Gastrocnemius medialis (tissue), 4 donors: ENCODE results near the gene ZFP91. TPM values are rescaled to one million over a fixed set of nuclear protein-coding genes. Genes with fewer than 3 reads are reported as not detected.
A peak's percentile ranks its signal among the peaks of the same experiment; 100 is the strongest.

Experiments
- ATAC-seq, 2 donors: fragments of 150-250 bp; one replicate each; pipeline ENCODE4 v1.9.1; 2016
- DNase-seq, 2 donors: peaks; one replicate each; pipeline ENCODE4 v3.0.0-alpha.2; 2019
- H3K27ac ChIP-seq, 4 donors: fragments of 200-600 bp; sonication (generic); 1 replicate in 1 of 4; 2 replicates in 3 of 4; pipeline ENCODE4 v1.5.1; 2016 to 2018; ENCODE audit warnings: mild to moderate bottlenecking in 2 of 4, moderate library complexity in 1 of 4
- H3K27me3 ChIP-seq, 3 donors: fragments of 200-600 bp; sonication (generic) in 2 of 3; 1 replicate in 1 of 3; 2 replicates in 2 of 3; pipeline versions ENCODE4 v1.5.1 to v1.6.0; 2016 to 2019; ENCODE audit warnings: mild to moderate bottlenecking in 1 of 3, moderate library complexity in 1 of 3
- H3K36me3 ChIP-seq, 2 donors: fragments of 200-600 bp; sonication (generic) in 1 of 2; one replicate each; pipeline ENCODE4 v1.5.1; 2017 to 2018
- H3K4me1 ChIP-seq, 2 donors: fragments of 200-600 bp; sonication (generic) in 1 of 2; one replicate each; pipeline ENCODE4 v1.5.1; 2016 to 2017; ENCODE audit warnings: mild to moderate bottlenecking in 2 of 2
- H3K4me3 ChIP-seq, 4 donors: fragments of 200-600 bp; sonication (generic) in 3 of 4; 1 replicate in 1 of 4; 2 replicates in 3 of 4; pipeline ENCODE4 v1.5.1; 2016 to 2019; ENCODE audit warnings: mild to moderate bottlenecking in 2 of 4
- H3K9me3 ChIP-seq, 3 donors: fragments of 200-600 bp; sonication (generic) in 2 of 3; 1 replicate in 1 of 3; 2 replicates in 2 of 3; pipeline ENCODE4 v1.5.1; 2016 to 2019
- CTCF ChIP-seq, 5 experiments: fragments of 450-650 bp in 3 of 5; fragments of 200-600 bp in 2 of 5; sonication (generic) in 2 of 5; IDR thresholded peaks in 4 of 5; conservative IDR thresholded peaks in 1 of 5; 1 replicate in 4 of 5; 2 replicates in 1 of 5; pipeline ENCODE4 v1.5.1; 2016 to 2019; ENCODE audit warnings: antibody characterized with exemption in 5 of 5, mild to moderate bottlenecking in 3 of 5, moderate library complexity in 3 of 5
- POLR2A ChIP-seq, 2 donors: fragments of 450-650 bp; IDR thresholded peaks; one replicate each; pipeline ENCODE4 v1.6.1; 2017; ENCODE audit warnings: antibody characterized with exemption in 2 of 2, mild to moderate bottlenecking in 2 of 2, moderate library complexity in 2 of 2
- in situ Hi-C, 4 donors: fragments of 200-750 bp; cut with MboI; loops; one replicate each; pipeline versions ENCODE4 v1.15.0 to v1.8.0; 2017; ENCODE audit warnings: low sequenced_read_pairs in 4 of 4
- intact Hi-C: fragments of 100-400 bp; cut with DNase I; formaldehyde crosslinking; loops from one replicate; pipeline ENCODE4 v1.15.1; 2023; ENCODE audit warnings: low total_unique reads
- total RNA-seq, 4 donors: library from RNA; depleted of rRNA; stranded (reverse); fragments of >200 nt; gene quantifications; one replicate each; pipeline versions ENCODE4 v1.1.0 to v1.2.3, GENCODE V29; 2016

The ZFP91 gene
- total RNA-seq, 4 donors from 2014 or later: 59.0 to 94.7 (median 90.6) TPM

- Histone ChIP-seq H3K9me3 (no peaks in the 10 kb centered on the region), H3K4me3 (no peak overlapping the region), H3K27ac (no peak overlapping the region), H3K36me3 (no peaks in the 10 kb centered on the region), H3K4me1 (peaks cover 5 to 10% of the 10 kb centered on the region in 2 donors), H3K27me3 (no peaks in the 10 kb centered on the region)
- in situ Hi-C loops (loop anchor here in 1 of 4 donors (25.0 kb wide), 1 partner anchor 498 kb away; the partner anchor contains the start of gene FAM111A), intact Hi-C loops (no loop called here)
- ATAC-seq (no peak), DNase-seq (no peak)
- no peak for TF ChIP-seq POLR2A (IDR thresholded peaks at IDR 0.05)
- no peak for TF ChIP-seq CTCF (IDR thresholded peaks at IDR 0.05 in 4 of 5, conservative IDR thresholded peaks at IDR 0.05 in 1 of 5)
Measured at GRCh38 chr11:58639669-58640068, 60.8 kb downstream of the ZFP91 start.

GRCh38 chr11:58640386-58641023 lies 61.6 kb downstream of the ZFP91 start:
- Histone ChIP-seq H3K27ac (no peak overlapping the region), H3K4me1 (peaks cover 5 to 10% of the 10 kb centered on the region in 2 donors), H3K36me3 (no peaks in the 10 kb centered on the region), H3K27me3 (no peaks in the 10 kb centered on the region), H3K4me3 (no peak overlapping the region), H3K9me3 (no peaks in the 10 kb centered on the region)
- in situ Hi-C loops (loop anchor here in 1 of 4 donors (25.0 kb wide), 1 partner anchor 497 kb away; the partner anchor contains the start of gene FAM111A), intact Hi-C loops (no loop called here)
- DNase-seq (no peak), ATAC-seq (peak; percentile 27 to 50)
- no peak for TF ChIP-seq POLR2A (IDR thresholded peaks at IDR 0.05)
- no peak for TF ChIP-seq CTCF (IDR thresholded peaks at IDR 0.05 in 4 of 5, conservative IDR thresholded peaks at IDR 0.05 in 1 of 5)

- ATAC-seq (no peak), DNase-seq (no peak)
- Histone ChIP-seq H3K4me1 (peaks cover 5 to 10% of the 10 kb centered on the region in 2 donors), H3K4me3 (no peak overlapping the region), H3K27ac (no peak overlapping the region), H3K9me3 (no peaks in the 10 kb centered on the region), H3K27me3 (no peaks in the 10 kb centered on the region), H3K36me3 (no peaks in the 10 kb centered on the region)
- no peak for TF ChIP-seq POLR2A (IDR thresholded peaks at IDR 0.05)
- no peak for TF ChIP-seq CTCF (IDR thresholded peaks at IDR 0.05 in 4 of 5, conservative IDR thresholded peaks at IDR 0.05 in 1 of 5)
- intact Hi-C loops (no loop called here), in situ Hi-C loops (loop anchor here in 1 of 4 donors (25.0 kb wide), 1 partner anchor 496 kb away; the partner anchor contains the start of gene FAM111A)
Measured at GRCh38 chr11:58641341-58641740, 62.5 kb downstream of the ZFP91 start.

- no peaks in the 10 kb centered on the region for H3K27me3 ChIP-seq
- in situ Hi-C loops: loop anchor here in 1 of 4 donors (25.0 kb wide), 1 partner anchor 495 kb away; the partner anchor contains the start of gene FAM111A
- H3K4me1 ChIP-seq: peaks cover 5 to 10% of the 10 kb centered on the region in 2 donors
Measured at GRCh38 chr11:58641803-58642581, 63.1 kb downstream of the ZFP91 start.

More at GRCh38 chr11:58641803-58642581, 63.1 kb downstream of the ZFP91 start:
- no peak overlapping the region for H3K27ac ChIP-seq
- H3K36me3 ChIP-seq: no peaks in the 10 kb centered on the region
- ATAC-seq: no peak
- no peak overlapping the region for H3K4me3 ChIP-seq
- TF ChIP-seq POLR2A (IDR thresholded peaks at IDR 0.05) (no peak), CTCF (IDR thresholded peaks at IDR 0.05 in 4 of 5, conservative IDR thresholded peaks at IDR 0.05 in 1 of 5) (no peak)
- intact Hi-C loops: no loop called here
- no peaks in the 10 kb centered on the region for H3K9me3 ChIP-seq
- DNase-seq: no peak
